A673 (cell line): Measurements from ENCODE around the gene SF3B1.

Experiments
- CTCF ChIP-seq: fragments of 300-800, 200-600 bp; sonication (generic); conservative IDR thresholded peaks from 2 replicates; pipeline ENCODE4 v1.5.1; 2017; ENCODE audit warnings: low read depth, mild to moderate bottlenecking, antibody characterized with exemption, low read length, moderate library complexity, mixed read lengths
- EZH2 ChIP-seq: fragments of 200-600 bp; sonication (generic); IDR thresholded peaks from 2 replicates; pipeline ENCODE4 v1.6.1; 2017; ENCODE audit warnings: borderline replicate concordance, low read depth, mild to moderate bottlenecking, mixed read lengths, antibody characterized with exemption, low read length; ENCODE audit not compliant: poor library complexity, severe bottlenecking

- no peak for TF ChIP-seq CTCF
- TF ChIP-seq EZH2, result no peak
These were observed 20.8 kb downstream of the SF3B1 start for GRCh38 chr2:197414039-197414438.
